MCF 10A (cell line): ENCODE data around the gene CDCA7L. TPM values are rescaled to one million over a fixed set of nuclear protein-coding genes. Genes with fewer than 3 reads are reported as not detected.

Experiments used
- Bru-seq: library from RNA; stranded (reverse); fragments of 400-500 nt; gene quantifications from one replicate; lab custom pipeline; 2021; lab: Mats Ljungman, UMichigan
- BruChase-seq, 2 experiments: library from RNA; stranded (reverse); fragments of 400-500 nt; gene quantifications; one replicate each; lab custom pipeline; 2021; lab: Mats Ljungman, UMichigan
- BruUV-seq: library from RNA; stranded (reverse); fragments of 400-500 nt; replicated peaks from 2 replicates; lab custom pipeline; 2021; lab: Mats Ljungman, UMichigan
- CTCF ChIA-PET: fragments of 300-600 bp; sonication (Branson Sonifier 250); formaldehyde crosslinking; extraction: SDS; loops from one replicate; lab custom pipeline; 2021; ENCODE audit warnings: antibody characterized with exemption, inconsistent platforms; lab: Yijun Ruan, JAX
- POLR2A ChIA-PET: fragments of 300-600, 350-650 bp; sonication (Branson Sonifier 250); formaldehyde crosslinking; extraction: SDS; loops from one replicate; lab custom pipeline; 2020; ENCODE audit warnings: antibody characterized with exemption, inconsistent platforms; lab: Yijun Ruan, JAX
- DNase-seq: peaks from one replicate; pipeline ENCODE4 v3.0.0-alpha.2; 2018; ENCODE audit not compliant: unreplicated experiment
- H3K27ac Mint-ChIP-seq: one replicate; pipeline ENCODE4 v1.8.0; 2022; ENCODE audit warnings: mild to moderate bottlenecking, low read depth, mixed read lengths; ENCODE audit not compliant: unreplicated experiment
- H3K27me3 Mint-ChIP-seq: one replicate; pipeline ENCODE4 v1.8.0; 2022; ENCODE audit warnings: mixed read lengths; ENCODE audit not compliant: insufficient read depth, unreplicated experiment
- H3K36me3 Mint-ChIP-seq: one replicate; pipeline ENCODE4 v1.8.0; 2022; ENCODE audit warnings: mild to moderate bottlenecking, moderate library complexity, mixed read lengths; ENCODE audit not compliant: insufficient read depth, unreplicated experiment
- H3K4me1 Mint-ChIP-seq: one replicate; pipeline ENCODE4 v1.8.0; 2022; ENCODE audit warnings: mixed read lengths; ENCODE audit not compliant: insufficient read depth, unreplicated experiment
- H3K4me3 Mint-ChIP-seq: one replicate; pipeline ENCODE4 v1.8.0; 2022; ENCODE audit warnings: mild to moderate bottlenecking, moderate library complexity, mixed read lengths; ENCODE audit not compliant: unreplicated experiment
- H3K9me3 Mint-ChIP-seq: one replicate; pipeline ENCODE4 v1.8.0; 2022; ENCODE audit warnings: mixed read lengths; ENCODE audit not compliant: unreplicated experiment
- intact Hi-C: fragments of 100-400 bp; cut with micrococcal nuclease; formaldehyde crosslinking; loops from 2 replicates; pipeline ENCODE4 v1.14.1; 2022
- long read RNA-seq: library from polyadenylated mRNA; stranded (forward); transcript quantifications from one replicate; pipeline ENCODE4 v2.0.0, GENCODE V29; 2022
- total RNA-seq: library from RNA; stranded (reverse); gene quantifications from 2 replicates; pipeline ENCODE4 v1.2.3, GENCODE V29; 2022
- TF ChIP-seq, protein P1 (sequence below): fragments of 200-600 bp; IDR thresholded peaks from one replicate; pipeline ENCODE4 v1.8.0; 2022; ENCODE audit warnings: antibody characterized with exemption, mild to moderate bottlenecking; ENCODE audit not compliant: unreplicated experiment

CDCA7L gene
- 21.7 and 43.6 TPM in 2 replicates for total RNA-seq
- Bru-seq, nascent RNA, result percentile 63 among the genes with signal in this experiment
- BruChase-seq, experiment 1, labeled RNA remaining after a 6-hour chase, result percentile 67 among the genes with signal in this experiment
- percentile 55 among the genes with signal in this experiment for BruChase-seq, experiment 2, labeled RNA remaining after a 2-hour chase
- long read RNA-seq, transcript CDCA7L-202 (9 exons, 1,830 nt), result minor isoform, 23 of 189 reads
- long read RNA-seq, transcript CDCA7L-203 (10 exons, 3,066 nt), result major isoform, 105 of 189 reads
- long read RNA-seq, partial matches to known transcripts, result 3 of 189 reads
- long read RNA-seq, other reads (novel, unspliced or antisense), result 56 of 189 reads

DNA sequence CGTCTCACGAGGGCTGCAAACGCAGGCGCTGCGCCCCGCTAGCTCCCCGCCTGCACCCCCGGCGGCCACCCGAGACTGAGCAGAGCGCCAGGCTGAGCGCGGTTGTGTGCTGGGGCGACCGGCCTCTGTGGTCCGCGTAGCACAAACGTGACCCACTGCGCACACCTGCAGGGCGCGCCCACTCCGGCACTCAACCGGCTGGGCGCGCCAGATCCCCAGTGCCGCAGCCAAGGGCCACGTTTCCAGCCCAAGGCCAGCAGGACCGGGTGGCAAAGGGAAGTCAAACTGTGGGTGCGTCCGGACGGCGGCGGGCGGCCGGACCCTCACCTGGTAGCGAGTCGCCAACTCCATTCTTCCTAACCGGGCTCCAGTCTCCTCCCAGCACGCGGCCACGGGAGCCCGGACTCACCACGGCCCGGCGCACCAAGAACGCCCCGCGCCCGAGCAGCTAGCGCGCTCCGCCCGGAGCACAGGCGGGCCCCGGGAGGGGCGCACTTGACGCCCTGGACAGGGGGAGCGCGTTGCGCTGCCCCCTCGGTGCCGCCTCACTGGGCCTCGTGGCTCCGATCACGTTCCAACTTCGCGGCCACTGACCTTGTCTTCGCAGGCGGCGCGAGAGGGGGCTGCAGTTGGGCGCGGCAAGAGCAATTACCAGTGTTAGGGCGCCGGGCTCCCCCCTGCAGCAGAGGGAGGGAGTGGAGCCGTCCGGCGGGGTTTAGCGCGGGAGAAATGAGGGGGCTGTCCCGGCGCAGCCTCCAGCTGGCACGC is at the start of gene CDCA7L:
CDCA7L (minus strand) TSS at position 446 of the 768 bp plus-strand sequence; CDS start at position 351, 95 bp downstream.
- no peaks in the 10 kb centered on the region for H3K27me3 Mint-ChIP-seq
- peak within 1 kb of the TSS; percentile 81 for H3K4me3 Mint-ChIP-seq
- TF ChIP-seq, protein P1, sequence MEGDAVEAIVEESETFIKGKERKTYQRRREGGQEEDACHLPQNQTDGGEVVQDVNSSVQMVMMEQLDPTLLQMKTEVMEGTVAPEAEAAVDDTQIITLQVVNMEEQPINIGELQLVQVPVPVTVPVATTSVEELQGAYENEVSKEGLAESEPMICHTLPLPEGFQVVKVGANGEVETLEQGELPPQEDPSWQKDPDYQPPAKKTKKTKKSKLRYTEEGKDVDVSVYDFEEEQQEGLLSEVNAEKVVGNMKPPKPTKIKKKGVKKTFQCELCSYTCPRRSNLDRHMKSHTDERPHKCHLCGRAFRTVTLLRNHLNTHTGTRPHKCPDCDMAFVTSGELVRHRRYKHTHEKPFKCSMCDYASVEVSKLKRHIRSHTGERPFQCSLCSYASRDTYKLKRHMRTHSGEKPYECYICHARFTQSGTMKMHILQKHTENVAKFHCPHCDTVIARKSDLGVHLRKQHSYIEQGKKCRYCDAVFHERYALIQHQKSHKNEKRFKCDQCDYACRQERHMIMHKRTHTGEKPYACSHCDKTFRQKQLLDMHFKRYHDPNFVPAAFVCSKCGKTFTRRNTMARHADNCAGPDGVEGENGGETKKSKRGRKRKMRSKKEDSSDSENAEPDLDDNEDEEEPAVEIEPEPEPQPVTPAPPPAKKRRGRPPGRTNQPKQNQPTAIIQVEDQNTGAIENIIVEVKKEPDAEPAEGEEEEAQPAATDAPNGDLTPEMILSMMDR, result no peak
- intact Hi-C loops, result loop anchor here (1.0 kb wide), 1 partner anchor 56 kb away; no protein-coding TSS in a partner anchor
- H3K36me3 Mint-ChIP-seq, result peaks cover 6% of the 10 kb centered on the region
- peak; percentile 90 for DNase-seq
- peaks cover 30% of the 10 kb centered on the region for H3K4me1 Mint-ChIP-seq
- peak within 1 kb of the TSS; percentile 98 for H3K27ac Mint-ChIP-seq
- CTCF ChIA-PET, result interaction anchor here (0.6 to 2.4 kb wide), 14 partner anchors 18 to 1144 kb away, joined by 3 to 14 read pairs (median 4); no protein-coding TSS in a partner anchor
- BruUV-seq, result TSS peak; percentile 39
- H3K9me3 Mint-ChIP-seq, result no peaks in the 10 kb centered on the region
- POLR2A ChIA-PET, result interaction anchor here (0.6 to 3.5 kb wide), 45 partner anchors 8 to 1615 kb away, joined by 3 to 29 read pairs (median 4); partner anchors contain the start of genes ITGB8, KLHL7, RAPGEF5 and SP8

DNA sequence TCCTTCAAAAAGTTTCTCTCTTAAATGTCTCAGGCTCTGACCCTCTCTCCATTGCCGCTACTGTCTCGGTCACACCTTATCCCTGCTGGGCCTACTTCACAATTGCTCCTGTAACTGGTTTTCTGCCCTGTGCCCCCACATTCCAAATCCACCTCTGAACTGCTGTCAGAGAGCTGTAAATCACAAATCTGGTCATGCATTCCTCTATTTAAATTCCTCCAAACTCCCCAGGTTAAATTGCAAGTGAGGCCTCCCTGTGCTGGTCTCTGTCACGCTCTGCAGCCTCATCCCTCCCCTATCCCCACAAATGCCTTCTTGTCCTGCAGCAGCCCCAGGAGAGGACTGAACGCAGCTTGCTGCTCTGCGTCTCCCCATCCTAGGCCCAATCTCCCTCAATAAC is 40.4 kb upstream of the CDCA7L start:
- Mint-ChIP-seq H3K27ac (no peak overlapping the region), H3K27me3 (no peaks in the 10 kb centered on the region), H3K4me1 (no peaks in the 10 kb centered on the region), H3K4me3 (no peak overlapping the region), H3K36me3 (no peaks in the 10 kb centered on the region), H3K9me3 (no peaks in the 10 kb centered on the region)
- TF ChIP-seq, protein P1, result no peak
- no peak for DNase-seq
- ChIA-PET POLR2A (interaction anchor here (0.6 kb wide), 1 partner anchor 61 kb away, joined by 4 read pairs; no protein-coding TSS in a partner anchor), CTCF (no interaction called here)
- no TSS peak for BruUV-seq
- intact Hi-C loops, result no loop called here

DNA sequence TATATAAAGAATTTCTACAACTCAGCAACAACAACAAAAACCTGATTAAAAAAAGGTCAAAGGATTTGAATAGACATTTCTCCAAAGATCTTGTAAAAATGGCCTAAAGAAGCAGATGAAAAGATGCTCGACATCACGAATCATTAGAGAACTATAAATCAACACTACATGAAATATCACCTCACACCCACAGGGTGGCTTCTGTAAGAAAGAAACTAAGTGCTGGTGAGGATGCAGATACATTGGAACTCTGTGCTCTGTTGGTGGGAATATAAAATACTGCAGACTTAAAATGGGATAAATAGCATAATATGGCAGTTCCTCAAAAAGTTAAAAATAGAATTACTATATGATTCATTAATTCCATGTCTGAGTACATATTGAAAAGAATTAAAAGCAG is 38.3 kb upstream of the CDCA7L start:
- Mint-ChIP-seq H3K4me3 (no peak overlapping the region), H3K27ac (no peak overlapping the region), H3K9me3 (no peaks in the 10 kb centered on the region), H3K27me3 (no peaks in the 10 kb centered on the region), H3K36me3 (no peaks in the 10 kb centered on the region), H3K4me1 (no peaks in the 10 kb centered on the region)
- ChIA-PET CTCF (interaction anchor here (0.7 to 1.0 kb wide), 2 partner anchors 39 to 273 kb away, joined by 3 to 4 read pairs; partner anchors contain the start of gene CDCA7L), POLR2A (no interaction called here)
- intact Hi-C loops, result no loop called here
- no TSS peak for BruUV-seq
- DNase-seq, result no peak
- TF ChIP-seq, protein P1, result no peak

DNA sequence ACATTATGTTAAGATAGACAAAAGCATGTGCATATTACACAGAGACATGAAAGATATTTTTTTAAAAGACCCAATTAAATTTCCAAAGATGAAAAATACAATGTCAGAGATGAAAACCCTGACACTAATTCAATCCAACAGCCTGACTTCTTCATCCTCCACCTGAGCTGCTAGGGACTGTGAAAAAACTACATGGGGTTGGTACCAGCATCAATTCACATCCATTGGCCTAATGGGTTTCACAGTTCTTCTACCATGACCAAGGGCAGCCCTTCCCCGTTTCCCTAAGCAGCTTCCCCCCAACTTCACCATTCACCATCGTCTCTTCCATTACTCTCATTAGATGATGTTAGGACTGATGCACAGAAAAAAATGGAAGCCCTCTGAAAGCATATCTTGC is 37.4 kb upstream of the CDCA7L start:
- H3K9me3 Mint-ChIP-seq, result no peaks in the 10 kb centered on the region
- no peaks in the 10 kb centered on the region for H3K27me3 Mint-ChIP-seq
- BruUV-seq, result no TSS peak

More for the DNA sequence above, 37.4 kb upstream of the CDCA7L start:
- TF ChIP-seq, protein P1, result no peak
- no peak for DNase-seq
- H3K4me1 Mint-ChIP-seq, result no peaks in the 10 kb centered on the region
- intact Hi-C loops, result no loop called here
- no peak overlapping the region for H3K27ac Mint-ChIP-seq
- ChIA-PET POLR2A (interaction anchor here (0.7 to 0.8 kb wide), 2 partner anchors 17 to 38 kb away, joined by 3 read pairs; partner anchors contain the start of gene CDCA7L), CTCF (interaction anchor here (0.7 to 1.0 kb wide), 2 partner anchors 12 to 38 kb away, joined by 3 read pairs; partner anchors contain the start of gene CDCA7L)
- H3K4me3 Mint-ChIP-seq, result no peak overlapping the region
- no peaks in the 10 kb centered on the region for H3K36me3 Mint-ChIP-seq
